HG03280 (cell line): ENCODE results near the gene VAT1L.
"Not testable (repeated sequence)": the region's sequence is repeated elsewhere in the genome, so short reads cannot be mapped to it uniquely, and the experiment has no call there.

Experiments used
- ATAC-seq: cut with Tn5 transposase; IDR thresholded peaks from one replicate; pipeline ENCODE4 v1.9.1; 2021; ENCODE audit warnings: mild to moderate bottlenecking, moderate library complexity; ENCODE audit not compliant: unreplicated experiment

VAT1L gene

GRCh38 chr16:77947590-77947989 lies 159.2 kb downstream of the VAT1L start:
- not testable (repeated sequence) for ATAC-seq

GRCh38 chr16:77948835-77949234 lies 160.5 kb downstream of the VAT1L start:
- ATAC-seq = no peak

GRCh38 chr16:77949445-77949844 lies 161.1 kb downstream of the VAT1L start:
- ATAC-seq = no peak

- ATAC-seq = no peak
Observed at GRCh38 chr16:77951788-77952187, 163.4 kb downstream of the VAT1L start.

- ATAC-seq = no peak
Observed at GRCh38 chr16:77955127-77955526, 166.8 kb downstream of the VAT1L start.

- no peak for ATAC-seq
Observed at GRCh38 chr16:77956231-77956630, 167.9 kb downstream of the VAT1L start.

- no peak for ATAC-seq
Observed at GRCh38 chr16:77960766-77961165, 172.4 kb downstream of the VAT1L start.

DNA sequence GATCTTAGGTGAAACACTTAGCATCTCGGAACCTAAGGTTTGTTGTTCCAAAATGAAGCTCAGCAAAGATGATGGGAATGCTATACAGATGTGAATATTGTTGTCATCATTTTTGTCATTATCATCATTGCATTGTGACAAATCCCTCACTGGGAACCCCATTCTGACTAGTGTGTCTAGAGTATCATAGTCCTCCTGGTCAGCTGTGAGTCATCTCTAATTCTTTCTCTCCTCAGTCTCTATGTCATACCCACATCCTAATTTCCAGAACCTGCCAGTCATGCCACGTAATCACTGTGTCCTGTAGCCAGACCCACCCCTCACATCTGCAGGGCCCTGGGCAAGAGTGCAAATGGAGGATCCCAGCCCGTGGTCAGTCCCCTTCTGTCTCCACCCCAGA lies 173.4 kb downstream of the VAT1L start:
- ATAC-seq = no peak

GRCh38 chr16:77962689-77963088 lies 174.3 kb downstream of the VAT1L start:
- ATAC-seq = no peak

- ATAC-seq = no peak
Observed at GRCh38 chr16:77963185-77964044, 175.1 kb downstream of the VAT1L start.

DNA sequence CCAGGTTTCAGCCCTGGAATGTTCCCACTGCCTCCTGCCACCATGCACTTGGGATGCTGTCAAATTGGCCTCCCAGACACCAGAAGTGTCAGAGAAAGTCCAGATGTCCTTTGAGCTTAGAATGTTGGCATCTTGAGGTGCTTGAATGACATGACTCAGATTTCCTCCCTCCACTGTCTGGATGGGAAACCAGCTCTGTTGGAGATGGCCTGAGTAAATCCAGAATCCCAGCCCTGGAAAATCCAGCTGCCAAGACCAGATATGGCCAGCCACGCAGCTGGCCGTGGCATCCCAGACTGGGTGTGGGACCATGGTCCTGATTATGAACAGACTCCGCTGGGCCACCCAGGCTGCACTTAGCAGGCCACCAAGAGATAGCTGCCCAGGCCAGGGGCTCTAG lies 177.0 kb downstream of the VAT1L start:
- ATAC-seq = no peak

DNA sequence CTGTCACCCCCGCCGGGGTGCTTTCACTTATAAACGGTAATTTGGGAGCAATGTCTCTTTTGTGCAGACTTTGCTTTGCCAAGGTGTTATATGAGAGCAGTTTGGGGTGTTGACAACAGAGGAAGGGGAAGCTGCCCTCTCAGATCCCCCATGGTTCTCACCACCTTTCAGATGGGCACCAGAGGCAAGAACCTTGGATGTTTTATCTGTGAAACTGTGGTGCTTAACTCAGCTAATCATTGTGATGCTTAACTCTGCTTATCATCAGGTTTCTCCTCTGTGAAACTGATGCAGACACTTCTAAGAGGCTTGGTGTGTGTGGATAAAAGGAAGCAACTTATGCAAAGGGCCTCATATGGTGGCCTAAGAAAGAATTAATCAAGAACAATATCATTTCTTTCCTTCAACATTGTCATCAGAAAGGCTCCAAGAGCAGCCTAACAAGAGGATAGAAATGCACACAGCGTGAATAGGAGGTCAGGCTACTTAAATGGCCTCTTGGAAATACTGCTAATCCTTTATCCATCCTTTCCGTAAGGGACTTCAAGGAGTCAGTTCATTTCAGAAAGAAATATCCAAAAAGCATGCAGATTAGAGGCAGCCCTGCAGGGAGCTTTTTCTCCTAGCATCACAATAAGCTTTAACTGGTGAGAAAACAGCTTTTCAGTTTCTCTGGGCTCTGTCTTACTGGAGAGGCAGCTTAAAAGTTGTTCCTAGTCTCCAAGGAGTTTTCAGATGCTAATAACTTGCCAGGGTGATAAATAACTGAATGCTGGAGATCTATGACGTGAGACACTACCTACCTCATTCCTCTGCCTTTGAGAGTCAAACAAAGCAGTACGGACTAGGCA lies 178.9 kb downstream of the VAT1L start:
- no peak for ATAC-seq

GRCh38 chr16:77969861-77970260 lies 181.5 kb downstream of the VAT1L start:
- ATAC-seq = no peak

DNA sequence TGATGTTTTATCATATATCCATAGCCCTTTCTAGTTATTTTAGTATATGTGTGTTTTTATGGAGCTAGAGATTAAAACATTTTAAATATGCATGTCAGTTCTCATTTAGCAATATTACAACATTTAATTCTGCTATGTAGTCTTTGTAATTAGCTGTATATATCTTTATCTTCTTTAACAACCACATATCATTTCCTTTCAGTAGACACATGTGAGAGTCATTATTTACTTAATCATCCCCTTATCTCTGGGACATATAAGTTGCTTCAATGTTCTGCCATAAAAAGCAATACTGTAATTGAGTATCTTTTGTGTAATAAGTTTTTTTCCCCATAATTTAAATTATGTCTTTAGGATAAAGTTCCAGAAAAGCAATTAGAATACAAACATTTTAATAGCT lies 182.0 kb downstream of the VAT1L start:
- no peak for ATAC-seq

GRCh38 chr16:77971306-77972061 lies 183.1 kb downstream of the VAT1L start:
- ATAC-seq = no peak

- ATAC-seq = no peak
Observed at GRCh38 chr16:77972062-77972392, 183.7 kb downstream of the VAT1L start.

DNA sequence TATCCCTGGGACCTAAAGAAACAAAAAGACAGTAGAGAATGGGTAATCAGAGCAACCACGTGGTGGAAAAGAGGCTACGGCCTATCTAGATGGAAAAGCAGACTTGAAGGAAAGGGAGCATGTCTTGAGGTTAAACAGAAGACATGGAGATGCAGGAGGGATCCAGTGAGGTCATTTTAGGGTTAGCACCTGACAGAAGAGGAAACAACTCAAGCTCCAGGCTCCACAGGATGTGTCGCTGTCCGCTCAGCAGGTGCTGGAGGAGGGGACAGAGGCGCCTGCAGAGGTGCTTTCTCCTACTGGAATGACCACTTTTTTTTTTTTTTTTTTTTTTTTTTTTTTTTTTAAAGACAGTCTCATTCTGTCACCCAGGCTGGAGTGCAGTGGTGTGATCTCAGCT lies 186.5 kb downstream of the VAT1L start:
- ATAC-seq = no peak

GRCh38 chr16:77975942-77976341 lies 187.6 kb downstream of the VAT1L start:
- ATAC-seq = no peak

GRCh38 chr16:77977339-77977738 lies 189.0 kb downstream of the VAT1L start:
- no peak for ATAC-seq

DNA sequence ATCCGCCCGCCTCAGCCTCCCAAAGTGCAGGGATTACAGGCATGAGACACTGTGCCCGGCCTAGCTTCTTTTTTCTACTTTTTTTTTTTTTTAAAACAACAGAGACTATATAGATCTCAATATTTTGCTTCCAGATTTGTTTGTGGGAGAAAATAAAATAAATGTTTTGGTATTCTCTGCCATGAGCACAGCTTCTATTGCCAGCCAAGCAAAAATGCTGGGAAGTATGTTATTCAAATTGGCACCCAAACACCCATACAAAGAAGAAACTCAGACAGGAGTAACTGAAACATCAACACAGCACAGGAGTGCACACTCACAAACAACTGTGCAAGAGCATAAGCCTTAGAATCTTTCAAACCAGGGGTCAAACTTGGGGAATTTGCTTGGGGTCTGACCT lies 196.7 kb downstream of the VAT1L start:
- no peak for ATAC-seq

DNA sequence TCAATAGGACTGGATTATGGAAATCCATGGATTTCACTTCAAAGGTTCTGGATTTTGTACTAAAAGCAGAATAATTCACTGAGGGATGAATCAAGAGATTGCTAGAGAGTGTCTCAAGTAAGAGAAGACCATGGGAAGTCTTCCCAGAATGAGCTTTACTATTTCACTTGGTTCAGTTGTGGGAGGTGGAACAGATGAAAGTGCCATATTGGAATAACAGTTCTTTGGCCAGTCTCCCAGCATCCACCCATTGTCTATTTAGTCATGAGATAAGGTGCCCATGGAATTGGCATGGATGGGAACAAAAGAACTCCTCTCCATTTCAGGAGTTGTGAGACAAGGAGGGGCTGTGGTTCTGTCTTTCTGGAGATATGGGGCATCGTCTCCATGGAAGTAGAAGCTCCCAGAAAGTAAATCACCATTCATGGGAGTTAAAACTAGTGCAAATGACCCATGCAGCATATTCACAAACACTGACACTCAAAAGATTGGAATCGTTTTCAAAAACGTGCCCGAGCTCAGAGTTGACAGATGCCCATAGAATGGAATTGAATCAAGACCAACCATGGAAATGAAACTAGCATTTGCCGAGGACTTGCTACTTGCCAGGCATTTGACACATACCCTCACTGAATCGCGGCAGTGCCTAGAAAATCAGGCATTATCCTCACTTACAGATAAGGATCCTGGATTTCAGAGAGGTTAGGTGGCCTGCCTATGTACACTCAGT lies 197.8 kb downstream of the VAT1L start:
- no peak for ATAC-seq
